Measurements from ENCODE around the gene GDF11.

GDF11 gene

DNA sequence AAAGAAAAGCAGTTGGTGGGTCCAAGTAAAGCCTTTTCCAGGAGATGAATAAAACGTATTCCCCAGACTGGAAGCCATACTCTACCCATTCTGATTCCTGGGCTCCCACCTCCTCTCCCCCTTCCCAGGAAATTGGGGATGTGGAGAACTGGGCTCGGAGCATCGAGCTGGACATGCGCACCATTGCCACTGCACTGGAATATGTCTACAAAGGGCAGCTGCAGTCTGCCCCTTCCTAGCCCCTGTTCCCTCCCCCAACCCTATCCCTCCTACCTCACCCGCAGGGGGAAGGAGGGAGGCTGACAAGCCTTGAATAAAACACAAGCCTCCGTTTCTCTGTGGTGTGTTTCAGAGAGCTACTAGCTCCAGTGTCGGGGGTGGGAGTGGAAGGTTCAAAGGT, 23.6 kb upstream of the GDF11 start:
- no peak for DNase-seq (ENCODE audit: low spot score)
- H3K27ac ChIP-seq: peak overlapping the region; percentile 73 to 96
- TF ChIP-seq, protein P1, sequence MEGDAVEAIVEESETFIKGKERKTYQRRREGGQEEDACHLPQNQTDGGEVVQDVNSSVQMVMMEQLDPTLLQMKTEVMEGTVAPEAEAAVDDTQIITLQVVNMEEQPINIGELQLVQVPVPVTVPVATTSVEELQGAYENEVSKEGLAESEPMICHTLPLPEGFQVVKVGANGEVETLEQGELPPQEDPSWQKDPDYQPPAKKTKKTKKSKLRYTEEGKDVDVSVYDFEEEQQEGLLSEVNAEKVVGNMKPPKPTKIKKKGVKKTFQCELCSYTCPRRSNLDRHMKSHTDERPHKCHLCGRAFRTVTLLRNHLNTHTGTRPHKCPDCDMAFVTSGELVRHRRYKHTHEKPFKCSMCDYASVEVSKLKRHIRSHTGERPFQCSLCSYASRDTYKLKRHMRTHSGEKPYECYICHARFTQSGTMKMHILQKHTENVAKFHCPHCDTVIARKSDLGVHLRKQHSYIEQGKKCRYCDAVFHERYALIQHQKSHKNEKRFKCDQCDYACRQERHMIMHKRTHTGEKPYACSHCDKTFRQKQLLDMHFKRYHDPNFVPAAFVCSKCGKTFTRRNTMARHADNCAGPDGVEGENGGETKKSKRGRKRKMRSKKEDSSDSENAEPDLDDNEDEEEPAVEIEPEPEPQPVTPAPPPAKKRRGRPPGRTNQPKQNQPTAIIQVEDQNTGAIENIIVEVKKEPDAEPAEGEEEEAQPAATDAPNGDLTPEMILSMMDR (IDR thresholded peaks at IDR 0.05): no peak
- H3K4me3 ChIP-seq: peak overlapping the region; percentile 54

DNA sequence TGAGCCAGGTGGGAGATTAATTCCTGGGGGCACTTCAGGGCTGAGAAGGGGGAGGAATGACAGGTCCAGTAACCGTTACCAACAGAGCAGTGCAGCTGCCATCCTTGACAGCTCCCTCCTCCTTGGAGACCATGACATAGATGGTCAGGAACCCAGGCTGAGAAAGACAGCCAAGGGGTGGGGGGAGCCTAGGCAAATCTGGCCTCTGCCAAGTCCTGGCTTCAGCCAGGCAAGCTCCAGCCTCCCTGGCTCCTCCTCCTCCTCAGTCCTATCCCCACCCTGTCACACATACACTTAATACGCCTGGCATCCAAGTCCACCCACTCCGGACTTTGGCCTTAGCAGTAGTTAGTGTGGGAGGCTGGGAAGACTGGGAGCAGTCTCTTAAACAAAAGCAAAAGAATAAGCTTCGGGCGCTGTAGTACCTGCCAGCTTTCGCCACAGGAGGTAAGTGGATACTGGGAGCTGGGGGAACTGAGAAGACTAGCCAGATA, 22.8 kb upstream of the GDF11 start, which contains the start of gene RDH5:
RDH5 (plus strand) TSS at position 323 of the 494 bp plus-strand sequence. CDS start 792 bp downstream, outside the sequence.
- Histone ChIP-seq H3K4me3 (peak within 1 kb of the TSS; percentile 54), H3K27ac (peak within 1 kb of the TSS; percentile 73 to 96)
- DNase-seq (ENCODE audit: low spot score): peak; percentile 94
- TF ChIP-seq, protein P1 (IDR thresholded peaks at IDR 0.05): no peak

DNA sequence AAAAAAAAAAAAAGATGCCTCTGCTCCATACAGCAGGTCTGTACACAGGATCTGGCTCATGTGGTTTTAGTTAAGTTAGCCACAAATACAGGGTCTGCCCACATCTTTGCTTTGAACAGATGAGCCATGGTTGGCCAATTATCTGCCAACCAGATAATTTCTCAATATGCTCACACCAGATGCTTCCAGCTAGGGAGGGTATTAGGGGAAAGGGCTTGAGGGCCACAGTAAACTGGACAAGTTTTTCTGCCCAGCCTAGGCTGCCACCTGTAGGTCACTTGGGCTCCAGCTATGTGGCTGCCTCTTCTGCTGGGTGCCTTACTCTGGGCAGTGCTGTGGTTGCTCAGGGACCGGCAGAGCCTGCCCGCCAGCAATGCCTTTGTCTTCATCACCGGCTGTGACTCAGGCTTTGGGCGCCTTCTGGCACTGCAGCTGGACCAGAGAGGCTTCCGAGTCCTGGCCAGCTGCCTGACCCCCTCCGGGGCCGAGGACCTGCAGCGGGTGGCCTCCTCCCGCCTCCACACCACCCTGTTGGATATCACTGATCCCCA, 22.0 kb upstream of the GDF11 start:
- TF ChIP-seq, protein P1 (IDR thresholded peaks at IDR 0.05): no peak
- peak; percentile 96 for DNase-seq (ENCODE audit: low spot score)
- Histone ChIP-seq H3K27ac (peak overlapping the region; percentile 73 to 96), H3K4me3 (peak overlapping the region; percentile 51)

DNA sequence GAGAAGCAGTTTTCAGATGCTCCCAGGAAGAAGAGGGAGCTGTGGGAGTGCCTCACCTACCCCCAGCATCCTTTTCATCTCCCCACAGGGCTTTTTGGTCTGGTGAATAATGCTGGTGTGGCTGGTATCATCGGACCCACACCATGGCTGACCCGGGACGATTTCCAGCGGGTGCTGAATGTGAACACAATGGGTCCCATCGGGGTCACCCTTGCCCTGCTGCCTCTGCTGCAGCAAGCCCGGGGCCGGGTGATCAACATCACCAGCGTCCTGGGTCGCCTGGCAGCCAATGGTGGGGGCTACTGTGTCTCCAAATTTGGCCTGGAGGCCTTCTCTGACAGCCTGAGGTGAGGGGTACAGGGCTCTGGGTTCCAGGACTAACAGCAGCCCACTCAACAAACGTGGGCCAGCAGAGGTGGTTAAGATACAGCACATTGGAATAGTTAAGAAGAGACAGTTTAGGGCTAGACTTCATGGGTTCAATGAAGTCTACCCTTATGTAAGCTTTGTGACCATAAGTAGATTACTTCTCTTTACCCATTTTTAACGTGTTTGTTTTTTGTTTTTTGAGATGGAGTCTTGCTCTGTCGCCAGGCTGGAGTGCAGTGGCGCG, 21.2 kb upstream of the GDF11 start:
- H3K4me3 ChIP-seq: peak overlapping the region; percentile 51
- DNase-seq (ENCODE audit: low spot score): no peak

DNA sequence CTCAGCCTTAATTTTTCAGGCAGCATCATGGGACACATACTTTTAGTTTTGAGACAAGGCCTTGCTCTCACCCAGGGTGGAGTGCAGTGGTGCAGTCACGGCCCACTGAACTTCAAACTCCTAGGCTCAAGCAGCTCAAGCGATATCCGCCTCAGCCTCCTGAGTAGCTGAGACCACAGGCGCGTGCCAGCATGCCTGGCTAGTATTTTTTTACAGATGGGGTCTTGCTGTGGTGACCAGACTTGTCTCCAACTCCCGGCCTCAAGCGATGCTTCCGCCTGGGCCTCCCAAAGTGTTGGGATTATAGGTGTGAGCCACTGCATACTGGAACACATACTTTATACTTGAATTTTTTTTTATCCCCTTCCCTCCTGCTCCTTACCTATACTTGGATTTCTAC, 20.0 kb upstream of the GDF11 start:
- Histone ChIP-seq H3K4me3 (no peak overlapping the region), H3K27ac (peak overlapping the region in 1 of 2 donors; percentile 52)
- TF ChIP-seq, protein P1 (IDR thresholded peaks at IDR 0.05): no peak
- no peak for DNase-seq (ENCODE audit: low spot score)

More for the DNA sequence above, 21.2 kb upstream of the GDF11 start:
- H3K27ac ChIP-seq: peak overlapping the region; percentile 73 to 96
- TF ChIP-seq, protein P1 (IDR thresholded peaks at IDR 0.05): no peak

DNA sequence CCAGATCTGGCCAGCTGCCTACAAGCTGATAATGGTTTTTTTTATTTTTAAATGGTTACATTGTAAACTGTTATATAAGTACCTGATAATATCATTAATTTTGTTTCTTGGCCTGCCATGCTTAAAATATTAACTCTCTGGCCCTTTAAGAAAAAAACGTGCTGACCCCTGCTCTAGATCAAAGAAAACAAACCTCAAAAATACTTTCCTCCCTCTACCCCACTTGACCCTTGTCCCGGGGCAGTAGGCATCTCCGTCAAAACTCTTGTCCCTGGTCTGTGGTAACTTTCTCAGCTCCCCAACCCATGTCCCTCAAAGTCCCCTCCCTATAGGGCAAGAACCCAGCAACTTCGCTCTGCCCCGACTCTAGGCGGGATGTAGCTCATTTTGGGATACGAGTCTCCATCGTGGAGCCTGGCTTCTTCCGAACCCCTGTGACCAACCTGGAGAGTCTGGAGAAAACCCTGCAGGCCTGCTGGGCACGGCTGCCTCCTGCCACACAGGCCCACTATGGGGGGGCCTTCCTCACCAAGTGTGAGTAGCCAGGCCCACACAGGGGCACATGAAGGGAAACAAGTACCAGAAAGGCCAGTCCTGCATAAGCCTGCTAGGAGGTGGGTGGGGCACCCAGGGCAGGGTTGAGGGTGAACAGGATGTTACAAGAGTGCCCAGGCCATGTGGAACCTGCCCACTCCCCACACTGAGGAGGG, 19.3 kb upstream of the GDF11 start:
- TF ChIP-seq, protein P1 (IDR thresholded peaks at IDR 0.05): no peak
- H3K4me3 ChIP-seq: peak overlapping the region; percentile 37
- DNase-seq (ENCODE audit: low spot score): no peak
- H3K27ac ChIP-seq: peak overlapping the region; percentile 8 to 50
